GM12878 (cell line): ENCODE data around the gene CCDC107. TPM values are rescaled to one million over a fixed set of nuclear protein-coding genes. Genes with fewer than 3 reads are reported as not detected.
"Not testable (repeated sequence)": the region's sequence is repeated elsewhere in the genome, so short reads cannot be mapped to it uniquely, and the experiment has no call there.

Experiments
- ATAC-seq: fragments of 200-7000 bp; cut with Tn5 transposase; 3 replicates; pipeline ENCODE4 v1.9.1; 2020; ENCODE audit warnings: mild to moderate bottlenecking, moderate library complexity
- BruUV-seq: library from RNA; stranded (reverse); fragments of 400-500 nt; replicated peaks from 2 replicates; lab custom pipeline; 2021; lab: Mats Ljungman, UMichigan
- CTCF ChIA-PET: fragments of 300-600 bp; sonication (Branson Sonifier 250); formaldehyde crosslinking; extraction: SDS; loops from one replicate; lab custom pipeline; 2021; ENCODE audit warnings: inconsistent platforms; lab: Yijun Ruan, JAX
- POLR2A ChIA-PET: fragments of 350-600 bp; formaldehyde crosslinking; extraction: SDS; loops from one replicate; lab custom pipeline; 2021; ENCODE audit warnings: inconsistent platforms; lab: Charles Lee
- RAD21 ChIA-PET: fragments of 300-600 bp; sonication (Branson Sonifier 250); formaldehyde crosslinking; loops from one replicate; lab custom pipeline; 2023; ENCODE audit warnings: antibody characterized with exemption; ENCODE audit not compliant: unreplicated experiment; lab: Charles Lee
- SMC1A ChIA-PET: fragments of 300-600 bp; sonication (Branson Sonifier 250); formaldehyde crosslinking; loops from one replicate; lab custom pipeline; 2023; ENCODE audit not compliant: unreplicated experiment, uncharacterized antibody; lab: Charles Lee
- DNase-seq: peaks from one replicate; pipeline ENCODE4 v3.0.0-alpha.2; 2011; ENCODE audit warnings: low read depth, low spot score
- FAIRE-seq: peaks from 3 replicates; lab custom pipeline; 2011; peaks lifted over from hg19 to GRCh38; lab: Jason Lieb, UNC
- H2AFZ ChIP-seq: 2 replicates; pipeline ENCODE4 v1.6.0; 2011; ENCODE audit warnings: low read depth, low read length, control low read depth; ENCODE audit not compliant: control insufficient read depth
- H3K27ac ChIP-seq: 2 replicates; pipeline ENCODE4 v1.5.1; 2011; ENCODE audit warnings: control low read depth; ENCODE audit not compliant: control insufficient read depth, insufficient read depth
- H3K27me3 ChIP-seq, 2 experiments: replicated peaks in 1 of 2; 2 replicates each; pipeline versions ENCODE4 v1.6.0 to v1.6.1; 2011; ENCODE audit warnings: low read length in 1 of 2; ENCODE audit not compliant: control insufficient read depth in 2 of 2, insufficient read depth in 2 of 2
- H3K36me3 ChIP-seq, 2 experiments: 2 replicates each; pipeline ENCODE4 v1.5.1; 2011; ENCODE audit warnings: low read length in 1 of 2; ENCODE audit not compliant: control insufficient read depth in 2 of 2, insufficient read depth in 2 of 2
- H3K4me1 ChIP-seq: 2 replicates; pipeline ENCODE4 v1.6.1; 2011; ENCODE audit warnings: mild to moderate bottlenecking, low read length, moderate library complexity, mixed read lengths; ENCODE audit not compliant: control insufficient read depth, insufficient read depth
- H3K4me2 ChIP-seq: 2 replicates; pipeline ENCODE4 v1.6.0; 2011; ENCODE audit warnings: control low read depth; ENCODE audit not compliant: control insufficient read depth, insufficient read depth
- H3K4me3 ChIP-seq: fragments of 200-600 bp; sonication (generic); 2 replicates; pipeline ENCODE4 v1.5.1; 2016
- H3K79me2 ChIP-seq: 2 replicates; pipeline ENCODE4 v1.6.0; 2011; ENCODE audit warnings: low read length; ENCODE audit not compliant: control insufficient read depth, insufficient read depth
- H3K9ac ChIP-seq: 2 replicates; pipeline ENCODE4 v1.8.0; 2011; ENCODE audit warnings: low read length, control low read depth, mixed read lengths; ENCODE audit not compliant: control insufficient read depth, insufficient read depth
- H3K9me3 ChIP-seq: replicated peaks from 3 replicates; pipeline ENCODE4 v1.5.1; 2011; ENCODE audit warnings: mild to moderate bottlenecking, low read length; ENCODE audit not compliant: control insufficient read depth, insufficient read depth
- H4K20me1 ChIP-seq: 2 replicates; pipeline ENCODE4 v1.6.0; 2011; ENCODE audit not compliant: control insufficient read depth, insufficient read depth
- BHLHE40 ChIP-seq, 2 experiments: fragments of 450-650 bp in 1 of 2; IDR thresholded peaks; 2 replicates each; pipeline ENCODE4 v1.6.1; 2011 to 2017; ENCODE audit warnings: low read depth in 2 of 2, borderline replicate concordance in 1 of 2, improper control_type of control experiment in 1 of 2, low read length in 1 of 2, mild to moderate bottlenecking in 1 of 2
- CBX3 ChIP-seq: fragments of 200-600 bp; sonication (generic); IDR thresholded peaks from 2 replicates; pipeline ENCODE4 v1.6.1; 2016; ENCODE audit warnings: low read depth, borderline replicate concordance
- CREM ChIP-seq: IDR thresholded peaks from 2 replicates; pipeline ENCODE4 v1.6.1; 2014; ENCODE audit warnings: antibody characterized with exemption, low read depth
- CTCF ChIP-seq, 3 experiments: IDR thresholded peaks in 2 of 3; conservative IDR thresholded peaks in 1 of 3; 2 replicates each; pipeline ENCODE4 v1.5.1; 2011; ENCODE audit warnings: low read depth in 3 of 3, low read length in 3 of 3, mild to moderate bottlenecking in 3 of 3, control low read depth in 2 of 3, moderate library complexity in 2 of 3, inconsistent platforms in 1 of 3, mixed read lengths in 1 of 3; ENCODE audit not compliant: control insufficient read depth in 2 of 3, insufficient read depth in 1 of 3; ENCODE audit errors: extremely low read depth in 1 of 3
- IKZF1 ChIP-seq: fragments of 450-650 bp; conservative IDR thresholded peaks from 2 replicates; pipeline ENCODE4 v1.6.1; 2017; ENCODE audit warnings: antibody characterized with exemption, mild to moderate bottlenecking
- JUNB ChIP-seq: IDR thresholded peaks from 2 replicates; pipeline ENCODE4 v1.6.1; 2016; ENCODE audit warnings: antibody characterized with exemption, mild to moderate bottlenecking
- MEF2A ChIP-seq: IDR thresholded peaks from 2 replicates; pipeline ENCODE4 v1.6.1; 2011; ENCODE audit warnings: low read depth, mild to moderate bottlenecking, low read length, moderate library complexity; ENCODE audit not compliant: insufficient read depth
- POLR2AphosphoS2 ChIP-seq: IDR thresholded peaks from 2 replicates; pipeline ENCODE4 v1.6.1; 2011; ENCODE audit warnings: low read depth, mild to moderate bottlenecking, low read length, improper control_type of control experiment, moderate library complexity
- RAD51 ChIP-seq: fragments of 450-650 bp; IDR thresholded peaks from 2 replicates; pipeline ENCODE4 v1.6.1; 2016; ENCODE audit warnings: moderate library complexity, mild to moderate bottlenecking, inconsistent platforms
- RUNX3 ChIP-seq: IDR thresholded peaks from 2 replicates; pipeline ENCODE4 v1.6.1; 2012; ENCODE audit warnings: low read length, inconsistent platforms
- WGBS: methylation state at CpG from one replicate; pipeline ENCODE4 v1.1.6; 2016; ENCODE audit warnings: low lambda C conversion rate; ENCODE audit not compliant: insufficient replicate concordance, insufficient coverage; ENCODE audit errors: missing lambda C conversion rate; 5-methylcytosine and 5-hydroxymethylcytosine counted together
- in situ Hi-C: fragments of 300-500 bp; cut with MboI; formaldehyde crosslinking; loops from 9 replicates; pipeline ENCODE4 v1.14.3; 2018; ENCODE audit warnings: mixed read lengths
- intact Hi-C: fragments of 100-400 bp; cut with micrococcal nuclease; formaldehyde crosslinking; loops from one replicate; pipeline ENCODE4 v1.14.2; 2022; ENCODE audit not compliant: unreplicated experiment
- polyA plus RNA-seq, 11 experiments: library from polyadenylated mRNA; depleted of rRNA in 4 of 11; unstranded in 6 of 11; stranded (reverse) in 5 of 11; fragments of >200 nt; fragmentation: Nextera tagmentation in 4 of 11; fragmentation: Illumina TruSeq in 1 of 11; extraction: Ambion mirVana in 4 of 11; extraction: Trizol in 1 of 11; gene quantifications; 1 replicate in 1 of 11; 2 replicates in 10 of 11; pipeline versions ENCODE4 v1.2.1 to v1.2.3, GENCODE V29; 2011 to 2016; ENCODE audit warnings: inconsistent platforms in 2 of 11, missing spikeins in 2 of 11, low read depth in 1 of 11
- total RNA-seq, 4 experiments: library from RNA; depleted of rRNA in 3 of 4; stranded (reverse); fragments of >200 nt in 3 of 4; fragmentation: Illumina TruSeq in 1 of 4; extraction: Trizol in 1 of 4; gene quantifications; 2 replicates each; pipeline versions ENCODE4 v1.2.1 to v1.2.3, GENCODE V29; 2013 to 2021

The CCDC107 gene
- total and polyA plus RNA-seq, 10 of the 15 experiments (the other 5 are each of a cell fraction or from before 2014, with no cell fraction given), result 0.19 to 18.3 (median 10.6) TPM

DNA sequence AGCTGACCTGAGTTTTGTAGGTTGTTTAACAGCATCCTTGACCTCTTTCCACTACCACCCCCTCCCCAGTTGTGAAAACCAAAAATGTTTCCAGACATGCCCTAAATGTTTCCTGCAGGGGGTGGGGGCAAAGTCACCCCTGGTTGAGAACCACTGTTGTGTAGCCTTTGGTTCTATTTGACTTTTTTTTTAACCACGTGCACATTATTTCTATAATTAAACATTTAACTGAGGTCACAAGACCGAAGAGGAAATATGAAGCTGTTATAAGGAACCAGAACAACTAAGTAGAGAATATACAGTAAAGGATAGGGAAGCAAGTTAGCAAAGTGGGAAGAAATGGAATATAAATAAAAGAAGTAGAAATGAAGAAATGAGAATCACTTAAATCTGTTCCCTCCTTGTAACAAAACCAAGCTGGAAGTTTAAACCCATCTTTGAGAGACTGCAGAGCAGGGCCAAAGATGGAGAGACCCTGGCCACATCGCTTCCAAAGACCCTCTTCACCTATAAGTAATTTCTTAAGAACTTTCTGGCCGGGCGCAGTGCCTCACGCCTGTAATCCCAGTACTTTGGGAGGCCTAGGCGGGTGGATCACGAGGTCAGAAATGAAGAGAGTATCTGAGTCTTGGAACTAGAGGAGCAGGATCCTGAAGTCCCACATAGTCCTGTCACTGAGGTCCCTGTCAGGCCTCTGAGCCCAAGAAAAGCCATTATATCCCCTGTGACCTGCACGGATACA, 21.8 kb upstream of the CCDC107 start:
- H3K4me1 ChIP-seq, result peaks cover 25% of the 10 kb centered on the region
- CTCF ChIA-PET, result interaction anchor here (0.9 to 3.3 kb wide), 8 partner anchors 10 to 93 kb away, joined by 3 to 31 read pairs (median 4); partner anchors contain the start of gene ARHGEF39

DNA sequence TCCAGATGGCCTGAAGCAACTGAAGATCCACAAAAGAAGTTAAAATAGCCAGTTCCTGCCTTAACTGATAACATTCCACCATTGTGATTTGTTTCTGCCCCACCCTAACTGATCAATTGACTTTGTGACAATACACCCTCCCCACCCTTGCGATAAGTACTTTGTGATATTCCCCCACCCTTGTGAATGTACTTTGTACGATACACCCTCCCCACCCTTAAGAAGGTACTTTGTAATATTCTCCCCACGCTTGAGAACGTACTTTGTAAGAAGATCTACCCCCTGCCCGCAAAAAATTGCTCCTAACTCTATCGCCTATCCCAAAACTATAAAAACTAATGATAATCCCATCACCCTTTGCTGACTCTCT, 21.2 kb upstream of the CCDC107 start:
- intact Hi-C loops, BruUV-seq: not testable (repeated sequence)

More for the DNA sequence above, 21.8 kb upstream of the CCDC107 start:
- intact Hi-C loops (no loop called here), in situ Hi-C loops (no loop called here)
- TF ChIP-seq MEF2A, result peak; percentile 76
- no peak for TF ChIP-seq CTCF (IDR thresholded peaks at IDR 0.05 in 2 of 3, conservative IDR thresholded peaks at IDR 0.05 in 1 of 3; ENCODE audit: control insufficient read depth in 2 of 3, extremely low read depth in 1 of 3, insufficient read depth in 1 of 3, low read depth in 3 of 3, low read length in 3 of 3)
- TF ChIP-seq CBX3, result no peak
- 0 out of 2 replicates have a peak, but pooled peaks have one; percentile 23 for TF ChIP-seq IKZF1
- TF ChIP-seq POLR2AphosphoS2, result no peak
- peak; percentile 59 for TF ChIP-seq RUNX3
- TF ChIP-seq CREM, result no peak
- TF ChIP-seq JUNB, result 0 out of 2 replicates have a peak, but pooled peaks have one; percentile 10
- TF ChIP-seq RAD51, result peak; percentile 64; the same call in 1 of the 2 replicates
- TF ChIP-seq BHLHE40 (IDR thresholded peaks at IDR 0.05; ENCODE audit: borderline replicate concordance in 1 of 2, low read depth in 2 of 2, low read length in 1 of 2), result peak; percentile 44 to 47; a peak in 2 of 4 replicates
- no peaks in the 10 kb centered on the region for H3K27me3 ChIP-seq
- H3K79me2 ChIP-seq, result no peaks in the 10 kb centered on the region
- POLR2A ChIA-PET, result interaction anchor here (1.1 to 2.4 kb wide), 3 partner anchors 10 to 31 kb away, joined by 4 to 12 read pairs (median 6); partner anchors contain the start of gene TESK1
- FAIRE-seq (no peak), DNase-seq (no peak), ATAC-seq (no peak; the same call in 1 of the 3 replicates)
- WGBS, result 62% methylated on average over 9 of the region's 9 CpGs
- no peak overlapping the region for H2AFZ ChIP-seq
- H3K9ac ChIP-seq, result no peak overlapping the region
- no peak overlapping the region for H3K4me3 ChIP-seq
- BruUV-seq, result no TSS peak
- no peaks in the 10 kb centered on the region for H3K36me3 ChIP-seq
- RAD21 ChIA-PET, result interaction anchor here (0.7 to 3.1 kb wide), 5 partner anchors 10 to 28 kb away, joined by 3 to 16 read pairs (median 4); no protein-coding TSS in a partner anchor
- H3K27ac ChIP-seq, result no peak overlapping the region
- H4K20me1 ChIP-seq, result no peaks in the 10 kb centered on the region
- H3K4me2 ChIP-seq, result peak overlapping the region; percentile 27; the same call in 1 of the 2 replicates
- SMC1A ChIA-PET, result interaction anchor here (0.5 to 4.5 kb wide), 5 partner anchors 11 to 22 kb away, joined by 3 to 32 read pairs (median 4); partner anchors contain the start of gene SIT1
- no peaks in the 10 kb centered on the region for H3K9me3 ChIP-seq

More for the DNA sequence above, 21.2 kb upstream of the CCDC107 start:
- POLR2A ChIA-PET, result interaction anchor here (2.4 kb wide), 1 partner anchor 9 kb away, joined by 12 read pairs; no protein-coding TSS in a partner anchor
- H3K9ac ChIP-seq, H3K4me2 ChIP-seq, H3K79me2 ChIP-seq, H4K20me1 ChIP-seq, FAIRE-seq, H3K27ac ChIP-seq, ATAC-seq, H3K27me3 ChIP-seq, DNase-seq, H3K9me3 ChIP-seq, H2AFZ ChIP-seq, H3K36me3 ChIP-seq, H3K4me3 ChIP-seq, in situ Hi-C loops: not testable (repeated sequence)
- SMC1A ChIA-PET, result interaction anchor here (2.9 to 4.5 kb wide), 2 partner anchors 11 to 17 kb away, joined by 23 to 32 read pairs; partner anchors contain the start of gene SIT1
- H3K4me1 ChIP-seq, result peaks cover 25% of the 10 kb centered on the region
- 95% methylated on average over 6 of the region's 6 CpGs for WGBS
- RAD21 ChIA-PET, result interaction anchor here (0.7 to 3.1 kb wide), 3 partner anchors 9 to 25 kb away, joined by 3 to 16 read pairs (median 4); no protein-coding TSS in a partner anchor
- CTCF ChIA-PET, result interaction anchor here (1.3 to 3.3 kb wide), 4 partner anchors 9 to 29 kb away, joined by 3 to 31 read pairs (median 4); partner anchors contain the start of gene ARHGEF39
